Measurements from ENCODE around the gene DHRS1.

DHRS1 gene

DNA sequence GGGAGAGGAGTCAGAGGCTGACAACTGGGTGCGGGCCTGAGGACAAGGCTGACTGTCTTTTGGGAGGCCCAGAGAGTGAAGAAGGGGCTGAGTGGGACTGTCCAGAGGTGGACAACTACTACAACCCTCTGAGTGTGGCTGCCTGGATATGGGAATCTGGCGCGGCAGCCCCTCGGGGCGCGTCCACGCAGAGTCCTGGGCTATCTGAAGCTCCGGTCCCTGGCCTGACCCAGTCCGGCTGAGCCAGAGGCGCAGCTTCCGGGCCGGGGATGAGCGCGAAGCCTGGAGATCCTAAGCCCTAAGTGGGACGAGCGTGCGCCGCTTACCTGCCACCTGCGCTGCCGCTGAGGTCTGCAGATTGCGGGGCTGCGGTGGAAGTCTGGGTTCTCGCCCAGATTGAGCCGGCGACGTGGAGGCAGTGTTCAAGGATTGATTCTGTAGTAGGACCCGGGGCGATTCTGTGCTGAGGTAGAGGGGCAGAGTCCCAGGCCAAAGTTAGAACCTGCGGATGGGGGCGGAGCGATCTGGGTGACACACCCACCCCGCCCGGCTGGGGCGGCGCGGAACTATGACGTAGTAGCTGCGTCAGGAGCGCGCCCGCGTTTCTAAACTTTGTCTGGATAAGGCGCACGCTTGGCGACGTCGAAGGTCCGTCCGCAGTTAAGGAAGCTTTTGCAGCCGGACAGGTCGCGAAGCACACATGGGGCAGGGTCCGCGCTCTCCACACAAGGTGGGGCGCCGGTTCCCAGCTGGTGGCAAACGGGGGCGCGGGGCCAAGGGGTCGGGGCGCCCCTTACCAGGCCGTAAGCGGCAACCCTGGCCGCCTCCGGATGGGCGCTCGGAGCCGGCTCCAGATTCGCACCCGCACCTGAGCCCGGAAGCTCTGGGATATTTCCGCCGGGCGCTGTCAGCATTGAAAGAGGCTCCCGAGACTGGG lies at the start of gene DHRS1, which contains the start of gene NOP9:
TSS of gene DHRS1 (minus strand) at position 526 of the 937 bp plus-strand sequence. CDS start 674 bp downstream, outside the sequence.
TSS of gene NOP9 (plus strand) at position 596 of the 937 bp plus-strand sequence. CDS start at position 701, 105 bp downstream.
- in situ Hi-C loops (cut with HindIII; ENCODE audit: low pct_ligation_motif_present, low pct_unique_long_range_greater_than_20kb, low sequenced_read_pairs): no loop called here
- DNase-seq: peak; percentile 87

DNA sequence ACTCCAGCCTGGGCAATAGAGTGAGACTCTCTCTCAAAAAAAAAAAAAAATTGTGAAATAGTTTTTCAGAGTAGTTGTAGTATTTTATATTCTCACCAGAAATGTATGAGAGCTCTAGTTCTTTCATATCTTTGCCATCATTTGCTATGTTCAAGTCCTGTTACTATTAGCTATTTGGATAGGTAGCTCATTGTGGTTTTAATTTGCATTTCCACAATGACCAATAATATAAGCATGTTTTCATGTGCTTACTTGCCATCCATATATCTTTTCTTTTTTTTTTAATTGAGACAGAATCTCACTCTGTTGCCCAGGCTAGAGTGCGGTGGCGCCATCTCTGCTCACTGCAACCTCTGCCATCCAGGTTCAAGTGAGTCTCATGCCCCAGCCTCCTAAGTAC lies 48.6 kb upstream of the DHRS1 start:
- no peak for DNase-seq
- in situ Hi-C loops (cut with HindIII; ENCODE audit: low pct_ligation_motif_present, low pct_unique_long_range_greater_than_20kb, low sequenced_read_pairs): no loop called here

DNA sequence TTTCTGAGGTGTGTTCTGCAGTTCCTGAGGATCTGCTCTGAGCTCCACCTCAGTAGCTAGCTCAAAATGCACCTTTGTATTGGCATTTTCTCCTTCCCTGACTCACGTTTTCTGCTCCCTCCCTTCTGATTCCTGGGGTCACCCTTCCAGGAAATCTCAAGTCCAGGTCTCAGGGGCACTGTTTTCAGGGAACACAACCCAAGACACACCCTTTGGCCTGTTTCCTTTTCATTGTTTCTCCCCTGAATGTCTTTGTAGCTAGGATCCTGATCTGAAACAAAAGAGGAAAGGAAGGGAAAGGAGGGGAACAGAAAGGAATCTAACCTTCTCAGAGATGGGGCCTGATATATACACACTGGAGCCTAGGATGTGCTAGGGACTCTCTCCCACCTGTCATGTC lies 47.6 kb upstream of the DHRS1 start:
- DNase-seq: no peak
- in situ Hi-C loops (cut with HindIII; ENCODE audit: low pct_ligation_motif_present, low pct_unique_long_range_greater_than_20kb, low sequenced_read_pairs): no loop called here

DNA sequence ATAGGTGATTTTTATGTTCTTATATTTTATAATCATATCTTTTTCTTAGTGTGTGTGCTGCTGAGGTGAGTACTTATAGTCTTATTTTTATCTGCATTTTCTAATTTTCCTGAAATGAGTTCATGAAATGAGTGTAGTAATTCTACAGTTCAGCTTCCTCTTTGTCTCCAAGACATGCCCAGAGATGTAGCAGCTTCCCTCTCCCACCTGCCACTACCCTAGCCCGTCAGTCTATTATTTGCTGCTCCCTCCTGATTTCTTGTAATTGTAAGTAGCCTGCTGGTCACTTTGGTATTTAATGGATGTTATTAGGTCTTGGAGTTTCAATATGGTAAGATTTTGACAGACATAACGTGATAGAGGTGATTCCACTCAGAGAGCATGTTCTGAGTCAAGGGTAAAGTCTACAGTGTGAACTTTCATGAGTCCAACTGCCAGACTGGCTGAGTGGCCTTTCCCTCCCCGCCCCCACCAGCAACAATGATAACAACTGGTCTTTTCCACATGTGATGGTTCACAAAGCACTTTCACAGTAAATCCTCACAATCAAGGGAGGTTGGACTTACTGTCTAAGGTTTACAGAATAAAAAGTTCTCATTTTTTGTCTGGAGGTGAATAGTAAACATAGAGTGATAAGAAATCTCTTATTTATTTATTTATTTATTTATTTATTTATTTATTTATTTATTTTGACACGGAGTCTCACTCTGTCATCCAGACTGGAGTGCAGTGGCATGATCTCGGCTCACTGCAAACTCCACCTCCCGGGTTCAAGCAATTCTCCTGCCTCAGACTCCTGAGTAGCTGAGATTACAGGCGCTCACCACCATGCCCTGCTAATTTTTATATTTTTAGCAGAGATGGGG lies 44.4 kb upstream of the DHRS1 start:
- no peak for DNase-seq
- in situ Hi-C loops (cut with HindIII; ENCODE audit: low pct_ligation_motif_present, low pct_unique_long_range_greater_than_20kb, low sequenced_read_pairs): no loop called here

DNA sequence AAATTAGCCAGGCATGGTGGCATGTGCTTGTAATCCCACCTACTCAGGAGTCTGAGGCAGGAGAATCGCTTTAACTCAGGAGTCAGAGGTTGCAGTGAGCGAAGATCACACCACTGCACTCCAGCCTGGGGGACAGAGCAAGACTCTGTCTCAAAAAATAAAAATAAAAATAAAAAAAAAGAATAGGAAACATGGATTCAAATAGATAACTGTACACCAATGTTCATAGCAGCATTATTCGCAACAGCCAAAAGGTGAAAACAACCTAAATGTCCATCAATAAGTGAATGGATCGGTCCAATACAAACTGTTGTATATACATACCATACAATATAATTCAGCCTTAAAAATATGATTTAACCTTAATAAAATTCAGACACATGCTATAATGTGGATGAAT lies 43.3 kb upstream of the DHRS1 start:
- in situ Hi-C loops (cut with HindIII; ENCODE audit: low pct_ligation_motif_present, low pct_unique_long_range_greater_than_20kb, low sequenced_read_pairs): no loop called here
- DNase-seq: no peak

DNA sequence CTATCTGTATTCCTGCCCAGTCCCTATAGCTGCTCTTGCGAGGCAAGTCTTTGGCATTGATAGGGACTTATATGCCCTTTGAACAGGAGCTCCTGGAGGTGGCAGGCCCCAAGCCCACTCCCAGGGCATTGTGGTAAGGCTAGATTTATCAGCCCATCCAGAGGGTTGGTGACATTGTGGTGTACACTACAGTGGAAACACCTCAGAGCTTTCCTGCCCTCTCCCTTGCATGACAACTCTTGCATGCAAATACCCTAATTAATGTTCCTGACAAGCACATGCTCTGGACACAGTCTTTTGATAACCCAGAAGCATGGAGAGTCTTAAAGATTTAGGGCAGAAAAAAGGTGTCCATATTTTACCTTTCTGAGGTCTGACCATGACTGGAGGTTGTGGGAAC lies 41.0 kb upstream of the DHRS1 start:
- in situ Hi-C loops (cut with HindIII; ENCODE audit: low pct_ligation_motif_present, low pct_unique_long_range_greater_than_20kb, low sequenced_read_pairs): no loop called here

DNA sequence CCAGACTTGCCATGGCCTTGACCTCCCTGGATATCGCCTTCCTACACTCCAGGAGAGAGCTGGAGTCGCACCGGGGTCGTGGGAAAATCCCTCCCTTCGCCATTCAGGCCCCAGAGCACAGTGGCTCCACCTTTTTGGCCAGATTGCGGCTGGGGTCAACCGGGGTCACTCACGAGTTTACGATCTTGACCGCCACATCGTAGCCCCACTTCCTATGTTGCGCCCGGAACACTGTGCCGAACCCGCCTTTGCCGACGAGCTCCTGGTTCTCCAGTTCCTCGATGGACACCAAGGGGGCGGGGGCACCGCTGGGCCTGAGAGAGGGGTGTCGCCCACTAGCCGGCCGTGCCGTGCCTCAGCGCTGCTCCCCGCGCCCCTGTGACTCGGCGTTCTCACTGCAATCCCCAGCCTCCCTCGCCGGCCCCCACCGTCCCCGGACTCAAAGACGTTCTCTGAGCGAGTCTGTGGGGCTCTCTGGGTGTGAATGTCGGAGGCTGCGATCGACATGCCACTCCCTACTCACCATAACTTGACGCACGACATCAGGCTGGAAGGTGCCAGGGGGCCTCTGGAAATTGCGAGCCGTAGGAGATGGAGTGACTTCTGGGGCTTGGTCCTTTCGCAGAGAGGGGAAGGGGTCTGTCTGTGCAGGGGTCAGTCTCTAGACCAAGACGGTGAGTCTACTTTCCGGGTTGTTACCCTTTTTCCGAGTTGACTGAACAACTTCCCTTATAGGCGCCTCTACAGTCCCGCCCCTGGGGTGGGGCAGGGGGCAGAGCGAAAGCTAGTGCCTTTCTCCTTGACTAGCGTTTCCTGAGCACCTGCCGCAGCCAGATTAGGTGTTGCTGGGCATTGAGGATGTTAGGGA lies 39.9 kb upstream of the DHRS1 start, which contains the start of gene RIPK3:
TSS of gene RIPK3 (minus strand) at position 708 of the 868 bp plus-strand sequence. CDS start at position 543, 165 bp downstream.
- in situ Hi-C loops (cut with HindIII; ENCODE audit: low pct_ligation_motif_present, low pct_unique_long_range_greater_than_20kb, low sequenced_read_pairs): no loop called here
- no peak for DNase-seq

More for the DNA sequence above, 41.0 kb upstream of the DHRS1 start:
- DNase-seq: no peak

DNA sequence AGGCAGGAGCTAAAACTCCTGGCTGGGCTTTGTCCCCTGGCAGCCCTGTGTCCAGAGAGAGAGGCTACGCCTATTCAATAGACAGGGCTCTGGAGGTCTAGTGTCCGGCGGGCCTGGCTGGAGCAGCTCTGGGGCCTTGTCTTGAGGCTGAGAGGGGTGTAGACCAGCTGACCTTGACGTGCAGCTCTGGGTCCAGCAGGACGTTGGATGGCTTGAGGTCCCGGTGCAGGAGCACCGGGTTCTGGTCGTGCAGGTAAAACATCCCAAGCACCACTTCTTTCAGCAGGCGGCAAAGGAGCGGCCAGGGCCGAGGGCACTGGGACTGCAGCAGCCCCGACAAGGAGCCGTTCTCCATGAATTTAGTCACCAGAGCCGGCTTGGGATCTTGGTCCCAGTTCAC lies 39.3 kb upstream of the DHRS1 start:
- DNase-seq: no peak
- in situ Hi-C loops (cut with HindIII; ENCODE audit: low pct_ligation_motif_present, low pct_unique_long_range_greater_than_20kb, low sequenced_read_pairs): no loop called here

DNA sequence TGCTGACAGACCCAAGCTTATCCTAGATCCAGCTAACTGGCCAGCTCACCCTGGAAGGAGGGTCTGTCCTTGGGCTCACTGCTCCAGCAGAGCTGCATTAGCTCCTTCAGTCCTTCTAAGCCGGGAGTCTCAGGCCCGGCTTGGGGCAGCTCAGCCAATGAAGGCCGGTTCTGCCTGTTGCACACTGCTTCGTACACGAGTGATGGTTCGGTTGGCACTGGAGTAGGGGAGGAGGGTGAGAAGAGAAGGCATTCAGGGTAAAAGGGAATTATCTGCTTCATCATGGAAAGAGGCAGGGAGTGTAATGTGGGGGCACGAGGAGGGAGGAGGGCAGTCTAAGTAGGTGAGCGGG lies 38.2 kb upstream of the DHRS1 start:
- no peak for DNase-seq
- in situ Hi-C loops (cut with HindIII; ENCODE audit: low pct_ligation_motif_present, low pct_unique_long_range_greater_than_20kb, low sequenced_read_pairs): no loop called here

DNA sequence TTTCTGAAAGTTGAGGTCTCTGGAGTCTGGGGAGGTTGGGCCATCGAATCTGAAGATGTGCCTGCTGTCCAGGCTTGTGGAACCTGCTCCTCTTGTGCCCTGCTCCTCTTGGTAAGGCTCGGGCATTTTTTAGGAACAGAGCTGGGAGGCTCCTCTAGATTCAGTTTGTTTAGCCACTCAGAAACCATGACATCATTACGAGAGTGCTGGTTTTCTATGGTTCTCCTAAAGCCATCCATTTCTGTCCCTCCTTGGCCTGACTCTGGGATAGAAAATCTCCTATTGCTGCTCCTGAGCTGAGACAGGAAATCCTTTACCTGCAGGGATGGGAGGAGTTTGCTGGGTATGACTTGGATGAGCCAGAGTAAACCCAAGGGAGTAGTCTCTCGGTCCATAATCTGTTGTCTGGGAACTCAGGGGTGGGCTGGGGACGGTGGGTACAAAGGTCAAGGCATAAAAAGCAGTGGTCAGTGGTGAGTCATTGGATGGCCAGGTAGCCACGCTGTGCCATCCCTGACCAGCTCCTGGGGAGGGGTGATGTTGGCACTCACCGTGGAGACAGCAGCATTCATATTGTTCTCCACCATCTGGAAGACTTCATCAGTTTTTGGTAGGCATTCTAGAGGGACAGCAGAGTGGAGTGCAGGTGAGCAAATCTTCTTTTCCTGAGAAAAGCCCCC lies 37.7 kb upstream of the DHRS1 start:
- no peak for DNase-seq
- in situ Hi-C loops (cut with HindIII; ENCODE audit: low pct_ligation_motif_present, low pct_unique_long_range_greater_than_20kb, low sequenced_read_pairs): no loop called here

DNA sequence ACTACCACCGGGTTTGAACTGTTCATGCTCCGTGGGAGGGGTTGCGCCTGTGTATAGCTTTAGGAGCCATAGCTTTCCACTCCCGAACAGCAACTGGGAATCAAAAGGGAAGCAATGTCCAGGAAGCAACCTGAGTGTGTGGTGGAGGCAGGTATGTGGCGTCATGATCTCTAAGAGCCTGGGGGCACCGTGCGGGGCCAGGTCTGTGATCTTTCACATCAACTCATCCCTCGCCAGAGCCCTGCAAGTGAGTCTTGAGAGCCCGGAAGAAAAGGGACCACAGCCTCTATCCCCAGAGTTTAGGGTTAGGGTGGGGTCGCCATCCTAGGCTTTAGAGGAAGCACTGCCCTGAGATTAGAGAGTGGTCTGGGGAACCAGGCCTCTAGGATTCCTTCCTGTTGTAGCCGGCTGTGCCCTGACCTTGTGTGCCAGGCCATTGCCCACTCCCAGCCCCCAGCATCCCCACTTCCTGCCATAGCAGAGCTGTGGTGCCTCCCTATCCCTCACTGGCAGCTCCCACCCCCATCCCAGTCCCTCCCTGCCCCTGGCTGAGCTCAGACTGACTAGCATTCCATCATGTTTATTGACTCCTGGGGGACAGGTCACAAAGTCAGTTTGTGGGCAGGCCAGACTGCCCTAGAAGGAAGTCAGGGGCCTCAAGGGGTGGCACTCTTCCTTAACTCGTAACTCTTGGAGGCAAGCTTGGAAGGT lies 36.0 kb upstream of the DHRS1 start:
- no peak for DNase-seq

DNA sequence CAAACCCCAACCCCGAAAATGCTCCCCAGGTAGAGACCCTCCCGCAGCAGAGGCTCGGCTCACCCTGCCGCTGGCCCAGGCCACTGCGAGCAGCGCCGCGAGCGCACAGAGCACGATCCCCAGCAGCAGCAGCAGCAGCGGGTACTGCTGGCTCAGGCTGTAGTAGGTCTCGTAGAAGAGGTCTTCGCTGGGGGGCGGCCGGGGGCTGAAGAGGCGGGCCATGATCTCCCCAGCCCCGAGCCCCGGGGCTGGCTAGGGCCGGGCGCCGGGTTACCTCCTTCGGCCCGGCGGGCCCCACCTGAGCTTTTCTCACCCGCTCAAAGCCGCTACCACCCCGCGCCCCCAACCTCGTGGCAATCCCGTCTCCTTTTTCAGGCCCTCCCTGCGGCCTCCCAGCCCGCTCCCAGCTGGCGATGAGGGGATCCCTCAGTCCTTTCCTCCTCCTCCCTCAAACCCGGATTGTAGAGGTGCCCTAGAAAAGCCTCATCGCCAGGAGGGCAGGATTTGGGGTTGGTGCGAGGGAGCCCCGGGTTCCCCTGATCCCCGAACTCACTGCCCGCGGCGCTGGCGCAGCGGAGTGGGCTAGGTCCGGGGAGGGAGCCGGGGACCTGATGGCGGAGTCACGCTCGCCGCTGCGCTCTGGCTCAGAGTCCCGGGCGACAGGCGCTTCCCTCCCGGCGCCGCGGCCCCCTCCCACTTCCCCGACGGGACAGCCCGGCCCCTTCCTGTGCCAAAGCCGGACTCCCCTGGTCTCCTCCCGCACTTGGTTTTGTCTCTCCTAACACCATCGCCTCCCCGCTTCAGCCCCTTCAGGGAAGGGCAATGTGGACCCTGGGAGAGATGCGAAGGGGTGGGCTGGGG lies 35.1 kb upstream of the DHRS1 start, which contains the start of gene ADCY4:
TSS of gene ADCY4 (minus strand) at position 641 of the 861 bp plus-strand sequence. CDS start at position 222, 419 bp downstream.
- in situ Hi-C loops (cut with HindIII; ENCODE audit: low pct_ligation_motif_present, low pct_unique_long_range_greater_than_20kb, low sequenced_read_pairs): no loop called here
- no peak for DNase-seq

More for the DNA sequence above, 36.0 kb upstream of the DHRS1 start:
- in situ Hi-C loops (cut with HindIII; ENCODE audit: low pct_ligation_motif_present, low pct_unique_long_range_greater_than_20kb, low sequenced_read_pairs): no loop called here

DNA sequence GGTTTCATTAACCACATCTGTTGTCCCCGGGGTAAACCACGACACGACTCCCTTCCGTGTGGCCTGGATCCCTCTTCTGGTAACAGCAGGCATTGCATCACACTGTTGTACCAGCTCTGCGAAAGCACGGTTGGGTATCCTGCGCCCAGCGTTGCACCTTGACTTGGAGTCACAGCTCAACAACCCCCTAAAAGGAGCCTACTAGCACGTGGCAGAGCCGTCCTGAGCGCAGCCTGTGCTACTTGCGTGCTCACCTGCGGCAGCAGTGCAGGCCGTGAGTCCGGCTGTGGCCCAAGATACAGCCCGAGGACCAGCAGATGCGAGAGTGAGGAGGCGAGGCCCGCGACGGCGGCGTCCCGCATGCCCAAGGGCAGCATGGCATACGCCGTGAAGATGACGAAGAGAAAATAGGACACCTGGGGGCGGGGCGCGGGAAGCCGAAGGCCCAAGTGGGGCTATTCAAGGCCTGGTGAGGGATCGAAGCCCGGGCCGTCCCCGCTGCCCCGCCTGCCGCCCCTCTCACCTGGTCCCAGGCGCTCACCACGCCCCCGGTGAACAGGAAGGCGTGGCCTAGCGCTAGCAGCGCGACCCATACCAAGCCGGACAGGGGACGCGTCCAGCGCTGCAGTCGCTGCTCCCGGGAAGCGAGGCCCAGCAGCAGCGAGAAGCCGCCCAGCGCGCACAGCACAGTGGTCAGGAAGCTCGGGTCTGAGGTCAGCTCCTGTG lies 32.9 kb upstream of the DHRS1 start:
- peak; percentile 32 for DNase-seq
- in situ Hi-C loops (cut with HindIII; ENCODE audit: low pct_ligation_motif_present, low pct_unique_long_range_greater_than_20kb, low sequenced_read_pairs): no loop called here

DNA sequence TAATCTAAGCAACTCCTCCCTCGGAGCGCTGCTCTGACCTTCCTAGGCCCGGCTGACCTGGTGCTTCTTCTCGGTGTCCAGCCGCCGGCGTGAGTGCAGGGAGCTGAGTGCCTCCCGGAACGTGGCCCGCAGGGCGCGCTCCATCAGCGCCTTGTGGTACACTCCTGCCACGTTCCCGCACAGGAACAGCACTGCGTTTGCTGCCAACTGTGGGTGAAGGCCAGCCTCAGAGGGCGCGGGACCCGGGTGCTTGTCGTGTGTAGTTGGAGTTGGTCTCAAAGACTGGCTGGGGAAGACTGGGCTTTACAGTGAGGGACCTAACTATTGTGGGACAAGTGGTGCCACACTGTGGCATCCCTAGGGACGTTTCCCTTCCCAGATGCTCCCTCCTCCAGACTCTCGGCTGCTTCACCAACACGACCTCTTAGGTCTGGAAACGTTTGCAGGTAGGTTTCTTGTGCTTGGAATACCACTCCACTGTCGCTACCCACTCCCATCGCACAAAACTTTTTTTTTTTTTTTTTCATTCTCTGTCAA lies 32.2 kb upstream of the DHRS1 start:
- in situ Hi-C loops (cut with HindIII; ENCODE audit: low pct_ligation_motif_present, low pct_unique_long_range_greater_than_20kb, low sequenced_read_pairs): no loop called here
- no peak for DNase-seq

DNA sequence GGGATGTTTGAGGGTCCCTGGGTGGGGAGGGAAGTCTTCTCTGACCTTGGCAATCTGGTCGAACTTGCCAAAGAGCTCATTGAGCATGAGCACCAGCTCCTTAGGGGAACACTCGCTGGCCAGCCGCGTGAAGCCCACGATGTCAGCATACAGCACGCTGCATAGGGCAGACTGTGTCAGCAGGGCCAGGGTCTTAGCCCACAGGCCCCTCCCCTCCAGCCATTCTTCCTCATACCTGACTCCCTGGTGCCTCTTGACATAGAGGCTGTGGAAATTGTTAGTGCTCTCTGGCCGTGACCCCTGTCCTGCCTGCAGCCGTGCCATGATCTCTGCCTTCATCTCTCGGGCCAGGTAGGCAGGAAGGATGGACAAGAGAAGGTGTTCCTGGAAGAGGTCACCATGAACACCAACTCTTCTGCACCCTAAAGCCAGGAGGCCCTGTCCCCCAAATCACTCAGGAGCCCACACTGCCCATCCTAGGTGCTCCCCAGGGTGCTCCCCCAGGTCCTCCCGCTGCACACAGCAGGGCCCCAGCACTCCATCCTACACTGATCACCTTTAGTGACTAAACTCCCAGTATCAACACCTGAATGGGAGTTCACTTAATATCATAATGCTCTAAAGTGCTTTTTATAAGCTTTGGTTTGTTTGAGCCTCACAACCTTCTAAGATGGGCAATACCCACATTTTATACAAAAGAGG lies 31.5 kb upstream of the DHRS1 start:
- in situ Hi-C loops (cut with HindIII; ENCODE audit: low pct_ligation_motif_present, low pct_unique_long_range_greater_than_20kb, low sequenced_read_pairs): no loop called here
- no peak for DNase-seq

All from ACHN (cell line).